GM18861 (cell line): ENCODE measurements around the gene MPP3.

Experiments
- ATAC-seq: cut with Tn5 transposase; IDR thresholded peaks from one replicate; pipeline ENCODE4 v1.9.1; 2021; ENCODE audit not compliant: unreplicated experiment

MPP3 gene

DNA sequence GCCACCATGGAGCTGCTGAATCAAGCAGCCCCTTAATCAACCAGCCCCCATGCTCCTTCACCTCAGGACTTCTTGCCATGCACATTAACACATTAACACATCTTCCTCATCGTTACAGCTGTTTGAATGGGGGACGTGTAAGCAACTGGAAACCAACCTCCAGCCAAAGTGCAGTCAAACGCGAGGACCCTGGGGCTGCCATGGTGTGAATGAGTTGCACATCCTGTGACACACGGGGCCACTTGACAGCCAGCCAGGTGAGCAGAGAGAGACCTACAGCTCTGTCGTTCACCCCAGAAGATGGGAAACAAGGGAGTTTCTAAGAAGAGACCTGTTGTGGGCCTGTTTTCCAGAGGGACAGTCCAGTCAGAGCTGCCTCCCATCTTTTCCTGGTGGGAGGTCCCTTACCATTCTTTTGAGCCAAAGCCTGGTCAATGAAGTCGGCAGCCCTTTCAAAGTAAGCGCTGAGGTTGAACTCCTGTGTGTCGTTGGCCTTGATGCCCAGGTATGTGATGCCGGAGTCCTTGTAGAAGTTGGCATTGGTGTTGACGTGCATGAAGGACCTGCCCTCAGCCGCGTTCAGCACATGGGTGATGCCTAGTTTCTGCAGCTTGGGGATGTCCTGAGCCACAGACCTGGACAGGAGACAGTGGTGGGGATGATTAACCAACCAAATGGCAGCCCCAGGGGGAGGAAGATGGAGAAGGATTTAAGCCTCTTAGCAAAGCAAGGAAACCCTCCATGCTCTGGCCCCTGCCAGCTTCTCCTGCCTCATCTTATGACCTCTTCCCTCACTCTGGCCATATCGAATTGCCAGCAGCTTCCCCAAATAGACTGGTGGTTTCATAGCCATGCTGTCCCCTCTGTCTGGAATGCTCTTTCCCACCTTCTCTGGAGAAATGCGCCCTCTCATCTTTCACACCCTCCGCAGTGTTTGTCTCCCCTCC is 58.4 kb downstream of the MPP3 start:
- ATAC-seq, result no peak

- ATAC-seq, result no peak
These were observed 59.9 kb downstream of the MPP3 start for GRCh38 chr17:43772877-43773648.

DNA sequence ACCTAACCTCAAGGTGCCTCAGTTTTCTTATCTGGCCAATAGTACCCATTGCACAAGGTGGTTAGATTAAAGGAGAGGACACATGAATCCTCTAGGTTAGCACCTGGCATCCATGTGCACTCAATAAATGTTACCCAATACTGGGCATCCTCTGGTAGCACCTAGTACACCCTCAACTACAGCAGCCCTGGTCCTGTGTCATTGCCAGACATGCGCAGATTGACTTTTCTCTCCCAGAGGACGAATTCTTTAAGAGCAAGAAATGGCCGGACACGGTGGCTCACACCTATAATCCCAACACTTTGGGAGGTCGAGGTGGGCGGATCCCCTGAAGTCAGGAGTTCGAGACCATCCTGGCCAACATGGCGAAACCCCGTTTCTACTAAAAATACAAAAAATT is 61.5 kb downstream of the MPP3 start:
- ATAC-seq, result no peak

DNA sequence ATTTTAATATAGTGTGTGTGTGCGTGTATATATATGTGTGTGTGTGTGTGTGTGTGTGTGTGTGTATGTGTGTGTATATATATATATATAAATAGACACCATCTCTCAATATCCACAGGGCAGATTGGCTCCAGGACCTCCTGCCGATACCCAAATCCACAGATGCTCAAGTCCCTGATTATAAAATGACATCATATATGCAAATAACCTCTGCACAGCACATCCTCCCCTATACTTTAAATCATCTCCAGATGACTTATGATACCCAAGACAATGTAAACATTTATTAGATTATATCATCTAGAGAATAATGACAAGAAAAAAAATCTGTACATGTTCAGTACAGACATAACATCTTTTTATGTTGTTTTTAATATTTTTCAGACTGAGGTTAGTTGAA is 62.0 kb downstream of the MPP3 start:
- ATAC-seq, result no peak

DNA sequence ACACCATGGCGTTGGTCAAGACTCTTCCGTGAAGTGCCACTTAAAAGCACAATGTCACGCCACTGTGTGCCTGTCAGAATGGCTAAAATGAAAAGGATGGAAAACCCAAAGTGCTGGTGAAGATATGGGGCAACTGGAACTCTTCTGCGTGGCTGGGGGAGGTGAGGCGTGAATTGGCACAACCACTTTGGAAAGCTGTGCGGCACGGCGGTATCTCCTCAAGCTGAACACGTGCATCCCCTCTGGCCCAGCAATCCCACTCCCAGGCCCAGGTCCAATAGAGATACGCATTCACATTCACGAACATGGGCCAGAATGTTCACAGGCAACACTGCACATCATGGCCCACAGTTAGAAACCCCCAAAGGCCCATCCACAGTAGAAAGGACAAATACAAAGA is 63.1 kb downstream of the MPP3 start:
- no peak for ATAC-seq

GRCh38 chr17:43769426-43769825 is 63.5 kb downstream of the MPP3 start:
- ATAC-seq, result no peak

GRCh38 chr17:43768943-43769342 is 64.0 kb downstream of the MPP3 start:
- no peak for ATAC-seq

DNA sequence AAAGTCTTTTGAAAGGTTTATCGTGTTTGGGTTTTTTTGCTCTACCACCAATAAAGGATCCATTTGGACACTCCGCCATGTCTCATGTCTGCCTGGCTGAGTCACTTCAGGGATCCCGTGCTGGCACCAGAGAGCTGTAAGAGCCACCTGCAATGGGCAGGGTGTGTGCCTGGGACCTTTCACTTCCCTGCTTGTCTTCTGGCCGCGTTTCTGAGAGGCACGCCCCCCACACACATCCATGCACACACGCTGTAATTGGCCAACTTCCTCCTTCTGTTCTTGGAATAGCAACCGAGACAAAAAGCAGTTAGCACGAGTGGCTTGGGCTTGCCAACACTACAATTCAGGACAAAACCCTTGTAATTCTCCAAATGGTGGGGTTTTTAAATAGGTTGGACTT is 64.6 kb downstream of the MPP3 start:
- no peak for ATAC-seq

GRCh38 chr17:43767713-43768059 is 65.3 kb downstream of the MPP3 start:
- ATAC-seq, result no peak

DNA sequence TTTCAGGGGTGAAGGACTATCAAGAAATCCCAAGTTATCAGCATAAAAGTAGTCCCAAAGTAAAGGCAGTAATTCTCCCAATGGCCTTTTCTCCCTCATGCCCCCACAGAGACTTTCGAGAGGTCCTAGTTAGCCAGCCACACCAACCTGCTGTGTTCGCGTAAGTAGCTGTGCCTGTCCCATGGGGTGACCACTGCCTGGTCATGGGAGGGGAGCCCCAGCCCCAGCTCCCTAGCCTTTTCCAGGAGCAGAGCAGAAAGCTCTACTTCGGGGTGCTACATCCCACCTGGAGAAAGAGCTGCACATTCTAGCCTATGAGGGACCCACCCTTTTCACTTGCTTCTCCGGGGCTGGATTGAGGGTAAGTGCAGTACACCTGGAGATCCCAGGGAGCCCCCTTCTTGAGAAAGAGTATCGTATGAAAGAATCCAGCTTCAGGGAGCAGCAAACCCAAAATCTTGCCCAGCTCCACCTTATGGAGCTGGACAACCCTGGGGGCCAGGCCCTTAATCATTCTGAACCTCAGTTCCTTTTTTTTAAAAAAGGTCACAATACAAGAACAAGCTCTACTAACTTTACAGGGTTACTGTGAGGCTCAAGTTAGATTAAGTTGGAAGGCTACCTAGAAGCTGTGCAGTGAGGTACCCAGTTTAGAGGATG is 65.8 kb downstream of the MPP3 start:
- no peak for ATAC-seq

DNA sequence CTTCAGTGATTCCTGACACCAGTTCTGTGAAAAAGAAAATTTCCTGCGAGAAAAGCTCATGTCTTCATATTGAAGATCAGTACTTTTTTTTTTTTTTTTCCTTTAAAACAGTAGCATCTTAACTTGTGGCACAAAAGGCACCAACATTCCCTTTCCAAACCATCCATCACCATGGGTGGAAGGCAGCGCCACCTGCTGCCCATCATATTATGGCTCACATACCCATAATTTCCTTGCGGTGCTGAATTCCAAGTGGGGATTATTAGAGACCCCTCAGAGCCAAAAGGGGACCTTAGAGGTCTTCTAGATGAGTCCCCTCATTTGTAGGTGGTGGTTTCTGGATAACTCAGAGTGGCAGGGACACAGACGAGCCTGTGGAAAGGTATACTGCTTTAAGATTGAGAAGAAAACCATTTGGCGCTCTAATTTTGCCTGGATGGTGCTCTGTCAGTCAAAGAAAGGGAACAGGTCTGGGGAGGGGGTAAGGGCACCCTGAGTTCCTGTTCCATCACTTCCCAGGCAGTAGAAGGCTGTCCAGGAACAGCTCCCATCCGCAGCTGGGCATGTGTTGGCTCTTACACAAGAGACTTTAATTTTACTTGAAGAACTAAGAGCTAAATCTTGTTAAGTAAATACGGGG is 66.4 kb downstream of the MPP3 start:
- ATAC-seq, result no peak

DNA sequence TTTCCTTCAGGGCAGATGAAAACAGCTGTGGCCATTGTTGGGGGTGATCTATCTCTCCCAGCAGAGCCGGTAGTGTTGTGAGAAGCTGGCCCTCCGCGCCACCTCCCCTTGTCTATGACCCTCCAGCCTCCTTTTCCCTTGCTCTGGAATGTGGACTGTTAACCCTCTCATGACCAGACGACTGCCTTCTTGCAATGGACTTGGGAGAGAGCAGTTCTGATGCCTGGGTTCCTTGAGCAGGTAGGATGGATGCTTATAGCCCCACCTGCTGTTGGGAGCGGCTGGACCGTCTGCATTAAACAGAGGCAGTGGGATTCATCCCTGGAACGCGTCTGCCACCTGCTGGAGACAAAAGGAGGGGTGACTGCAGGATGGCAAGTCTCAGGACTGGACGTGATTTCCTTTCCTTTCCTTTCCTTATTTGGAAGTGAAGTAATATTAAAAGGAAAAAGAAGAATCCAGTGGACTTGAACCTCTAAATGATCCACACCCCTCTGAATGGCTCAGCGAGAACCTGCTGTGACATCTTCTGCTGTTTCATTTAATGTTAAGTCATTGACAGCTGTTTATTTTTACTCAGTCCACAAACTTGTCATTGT is 72.6 kb downstream of the MPP3 start:
- no peak for ATAC-seq

GRCh38 chr17:43759836-43760235 is 73.1 kb downstream of the MPP3 start:
- no peak for ATAC-seq

GRCh38 chr17:43758497-43759174 is 74.3 kb downstream of the MPP3 start, which contains the start of gene SOST:
TSS of gene SOST (minus strand) at chr17:43758791. CDS start at chr17:43758741, 50 bp downstream.
- ATAC-seq, result no peak

DNA sequence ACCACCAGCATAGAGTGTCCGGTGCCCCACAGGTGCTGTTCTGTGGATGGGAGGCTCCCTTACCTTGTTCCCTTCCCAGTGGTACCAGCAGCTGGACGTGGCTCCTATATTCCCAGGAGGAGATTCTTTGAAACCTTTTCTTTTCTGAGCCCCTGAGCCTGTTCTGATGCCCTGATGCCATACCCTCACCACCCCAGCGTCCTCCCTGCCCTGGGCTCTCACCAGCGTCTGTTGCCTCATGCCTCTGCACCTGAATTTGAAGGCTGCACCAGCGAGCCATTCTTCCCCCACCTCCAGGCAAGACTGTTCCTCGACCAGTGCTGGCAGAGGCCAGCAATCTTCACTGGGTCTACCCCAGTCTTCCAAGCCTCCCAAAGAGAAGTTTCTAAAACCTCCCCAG is 74.9 kb downstream of the MPP3 start:
- no peak for ATAC-seq

DNA sequence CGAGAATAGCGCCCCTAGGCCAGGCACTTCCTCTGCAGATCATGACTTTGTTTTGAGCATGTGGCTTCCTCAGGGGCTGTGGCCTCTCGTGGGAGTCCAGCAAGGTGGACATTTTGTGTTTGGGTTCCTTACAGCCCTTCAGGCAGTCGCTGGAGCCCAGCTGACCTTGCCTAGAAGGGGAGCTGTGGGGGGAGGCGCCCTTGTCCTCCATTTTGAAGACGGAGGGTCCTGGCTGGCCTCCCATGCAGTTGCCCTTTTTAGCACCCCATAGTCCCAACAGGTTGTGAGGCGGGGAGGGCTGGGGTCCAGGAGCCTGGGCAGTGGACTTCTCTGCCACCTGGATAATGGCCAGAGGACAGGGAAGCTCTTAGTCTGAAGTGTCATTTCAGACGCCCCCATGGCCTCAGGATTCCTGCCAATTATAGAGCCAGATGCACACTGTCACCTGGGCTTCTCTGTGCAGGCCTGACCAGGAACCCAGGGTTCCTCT is 75.7 kb downstream of the MPP3 start:
- no peak for ATAC-seq

- ATAC-seq, result no peak
These were observed 76.7 kb downstream of the MPP3 start for GRCh38 chr17:43756201-43756600.

- no peak for ATAC-seq
These were observed 77.5 kb downstream of the MPP3 start for GRCh38 chr17:43755389-43755875.

GRCh38 chr17:43754947-43755346 is 78.0 kb downstream of the MPP3 start:
- no peak for ATAC-seq
